Measurements from ENCODE around the gene ACTR5.

The ACTR5 gene

DNA sequence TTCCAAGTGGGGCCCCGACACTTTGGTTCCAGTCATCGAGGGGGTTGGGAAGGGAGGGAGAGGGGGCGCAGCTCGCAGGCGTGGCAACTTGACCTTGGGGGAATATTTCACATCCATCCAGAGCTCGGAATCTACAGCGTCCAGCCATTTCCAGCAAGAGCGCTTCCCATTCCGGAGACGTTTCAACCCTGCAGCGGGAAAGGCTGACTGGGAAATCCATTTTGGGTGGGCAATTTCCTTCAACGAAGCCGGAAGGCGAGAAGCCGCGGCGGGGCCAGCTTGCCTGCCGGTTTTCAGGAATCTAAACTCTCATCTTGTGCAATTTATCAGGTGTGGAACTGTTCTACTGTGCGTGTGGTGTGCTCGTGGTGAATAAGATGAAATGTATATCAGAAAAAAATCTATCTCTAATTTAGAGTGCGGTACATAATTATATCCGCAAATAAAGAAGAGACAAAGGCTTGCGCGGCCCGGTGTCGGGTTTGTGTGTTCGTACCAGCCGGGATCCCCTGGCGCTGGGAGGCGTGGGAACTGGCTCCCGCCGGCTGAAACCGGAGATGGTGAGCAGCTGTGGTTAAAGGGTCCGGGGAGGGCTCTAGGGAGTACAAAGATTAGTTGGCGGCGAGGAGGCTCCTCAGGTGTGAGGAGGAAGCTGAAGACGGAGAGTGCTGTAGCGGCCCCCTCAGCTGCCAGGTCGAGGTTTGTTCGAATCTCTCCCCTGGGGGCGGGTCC, 19.2 kb upstream of the ACTR5 start:
- DNase-seq (ENCODE audit: low spot score) = no peak

DNA sequence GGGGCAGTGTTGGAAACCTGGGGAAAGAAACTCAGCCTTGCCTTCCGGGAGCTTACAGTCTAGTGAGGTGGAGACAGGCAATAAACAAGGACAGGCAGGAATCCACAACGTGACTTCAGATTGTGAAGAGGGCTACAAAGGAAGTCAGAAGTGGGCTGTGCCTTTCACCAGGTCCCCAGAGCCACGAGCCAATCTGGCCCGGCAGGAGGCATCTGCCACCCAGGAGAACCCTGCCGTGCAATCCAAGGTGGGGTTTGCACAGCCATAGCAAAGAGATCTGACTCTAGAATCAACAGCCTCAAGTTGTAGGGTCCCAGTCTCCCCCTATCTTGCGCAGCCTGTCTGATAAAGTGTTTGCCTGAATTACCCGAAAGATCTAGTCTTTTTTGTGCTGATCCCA, 18.5 kb upstream of the ACTR5 start:
- no peak for DNase-seq (ENCODE audit: low spot score)

DNA sequence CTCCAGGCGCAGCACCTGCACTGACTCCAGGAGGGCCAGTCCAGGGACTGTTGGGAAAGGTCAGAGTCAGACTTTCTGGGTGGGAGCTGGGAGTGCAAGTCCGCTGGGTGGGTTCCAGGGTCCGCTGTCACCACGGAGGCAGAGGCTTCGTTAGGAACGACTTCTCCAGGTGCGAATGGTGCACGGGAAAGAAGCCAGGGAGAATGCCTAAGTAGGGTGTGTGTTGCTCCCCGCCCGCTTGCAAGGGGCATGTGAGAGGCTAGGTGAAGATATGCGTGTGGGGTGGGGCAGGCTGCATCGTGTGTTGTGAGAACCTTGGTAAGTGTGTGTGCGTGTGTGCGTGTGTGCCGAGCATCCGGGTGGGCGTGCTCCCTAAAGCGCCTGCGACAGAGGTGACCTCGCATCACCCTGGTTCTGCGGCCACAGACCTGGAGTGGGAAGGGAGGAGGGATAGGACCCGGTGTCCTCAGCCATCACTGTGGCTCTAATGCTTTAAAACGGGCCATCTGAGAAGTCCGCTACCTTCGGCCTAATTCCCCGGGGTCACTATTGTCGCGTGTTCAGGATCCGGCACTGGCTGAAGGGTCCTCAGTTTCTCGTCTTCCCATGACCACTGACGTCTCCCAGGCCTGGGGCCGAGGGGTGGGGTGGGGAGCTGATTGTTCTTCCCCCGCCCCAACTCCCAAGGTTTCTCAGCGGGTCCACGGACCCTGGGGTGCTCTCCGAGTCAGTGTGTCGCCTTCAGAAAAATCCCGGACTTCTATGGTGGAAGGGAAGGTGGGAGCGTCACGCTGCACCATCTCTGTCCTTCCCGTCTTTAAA, 17.9 kb upstream of the ACTR5 start:
- DNase-seq (ENCODE audit: low spot score) = no peak

DNA sequence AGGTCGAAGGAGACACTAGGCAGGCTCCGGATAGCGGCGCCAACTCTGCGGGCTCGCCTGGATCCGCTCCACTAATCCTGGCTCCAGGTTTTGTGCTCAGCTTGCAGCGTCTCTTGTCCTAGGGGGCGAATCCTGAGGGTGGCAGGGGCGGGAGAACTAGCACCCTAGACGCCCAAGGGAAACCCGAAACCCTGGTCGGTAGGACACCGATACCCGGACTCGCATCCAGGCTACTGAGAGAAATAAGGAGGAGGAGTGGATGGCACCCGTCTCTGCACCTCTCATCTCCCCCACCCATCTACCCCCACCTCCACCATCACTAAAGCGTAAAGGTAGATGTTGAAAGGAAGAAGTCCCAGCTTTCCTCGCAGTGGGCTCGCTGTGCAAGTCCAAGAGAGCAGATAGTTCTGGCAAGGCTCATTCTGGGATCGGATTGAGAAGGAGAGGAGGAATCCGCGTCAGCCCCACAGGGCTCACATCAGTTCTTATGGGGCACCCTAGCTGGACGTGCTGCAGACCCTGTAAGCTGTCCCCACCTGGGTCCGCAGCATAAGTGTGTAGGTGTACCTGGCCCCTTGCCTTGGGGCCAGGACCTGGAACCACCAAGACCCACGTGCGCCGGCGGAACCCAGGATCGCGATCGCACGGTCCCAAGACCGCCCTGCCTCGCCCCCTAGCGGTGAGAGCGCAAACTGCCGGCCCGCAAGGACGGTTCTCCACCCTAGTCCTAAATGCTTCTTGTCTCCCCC, 17.1 kb upstream of the ACTR5 start:
- no peak for DNase-seq (ENCODE audit: low spot score)

DNA sequence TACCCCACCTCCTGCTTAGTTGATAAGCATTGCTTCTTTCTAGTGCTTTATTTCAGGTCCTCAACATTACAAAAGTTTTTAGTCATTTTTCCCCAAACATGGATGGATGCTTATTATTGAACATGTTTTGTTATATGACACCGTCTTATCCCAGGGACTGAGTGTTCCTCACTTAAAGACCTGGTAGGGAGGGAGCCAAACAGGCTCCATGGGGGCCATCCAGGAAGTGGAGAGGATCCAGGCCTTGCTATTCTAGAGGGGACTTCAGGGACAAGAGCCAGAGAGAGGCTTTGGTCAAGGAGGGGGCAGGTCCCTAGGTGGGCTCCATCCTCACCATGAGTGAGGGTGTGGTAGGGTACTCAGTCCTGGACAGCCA, 16.5 kb upstream of the ACTR5 start:
- DNase-seq (ENCODE audit: low spot score) = no peak

DNA sequence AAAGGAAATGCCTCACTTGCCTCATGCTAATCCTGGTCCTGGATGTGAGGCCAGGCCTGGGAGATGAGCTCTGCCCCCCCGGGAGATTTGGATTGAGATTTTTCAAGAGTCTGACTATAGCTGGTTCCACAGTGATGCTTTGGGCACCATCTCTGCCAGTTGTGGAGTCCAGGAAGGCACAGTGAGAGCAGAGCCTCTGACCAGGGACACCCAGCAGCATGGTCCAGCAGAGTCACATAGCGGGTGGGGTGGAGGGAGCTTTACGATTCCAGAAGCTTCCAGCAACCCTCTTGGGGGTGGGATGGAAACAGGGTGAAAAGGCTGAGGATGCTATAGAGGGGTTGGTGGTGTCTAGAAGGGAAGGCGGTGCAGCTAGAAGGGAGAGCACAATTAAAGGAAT, 15.3 kb upstream of the ACTR5 start:
- no peak for DNase-seq (ENCODE audit: low spot score)

DNA sequence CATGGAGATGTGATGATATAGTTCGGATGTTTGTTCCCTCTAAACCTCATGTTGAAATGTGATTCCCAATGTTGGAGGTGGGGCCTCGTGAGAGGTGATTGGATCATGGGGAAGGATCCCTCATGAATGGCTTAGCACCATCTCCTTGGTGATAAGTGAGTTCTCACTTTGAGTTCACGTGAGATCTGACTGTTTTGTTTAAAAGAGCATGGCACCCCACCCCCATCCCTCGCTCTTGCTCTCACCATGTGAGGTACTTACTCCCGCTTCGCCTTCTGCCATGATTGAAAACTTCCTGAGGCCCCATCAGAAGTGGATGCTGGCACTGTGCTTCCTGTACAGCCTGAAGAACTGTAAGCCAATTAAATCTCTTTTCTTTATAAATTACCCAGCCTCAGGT, 13.1 kb upstream of the ACTR5 start:
- DNase-seq (ENCODE audit: low spot score) = no peak

DNA sequence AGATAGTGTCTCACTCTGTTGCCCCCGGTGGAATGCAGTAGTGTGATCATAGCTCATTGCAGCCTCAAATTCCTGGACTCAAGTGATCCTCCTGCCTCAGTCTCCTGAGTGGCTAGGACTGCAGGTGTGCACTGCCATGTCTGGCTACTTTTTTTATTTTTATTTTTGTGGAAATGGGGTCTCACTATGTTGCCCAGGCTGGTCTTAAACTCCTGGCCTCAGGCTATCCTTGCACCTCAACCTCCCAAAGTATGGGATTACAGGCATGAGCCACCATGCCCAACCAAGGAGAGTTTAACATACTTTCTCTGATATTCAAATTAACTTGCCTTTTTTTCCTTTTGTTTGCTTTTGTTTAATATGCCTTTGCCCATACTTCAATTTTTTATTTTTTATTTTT, 10.4 kb upstream of the ACTR5 start:
- DNase-seq (ENCODE audit: low spot score) = no peak

DNA sequence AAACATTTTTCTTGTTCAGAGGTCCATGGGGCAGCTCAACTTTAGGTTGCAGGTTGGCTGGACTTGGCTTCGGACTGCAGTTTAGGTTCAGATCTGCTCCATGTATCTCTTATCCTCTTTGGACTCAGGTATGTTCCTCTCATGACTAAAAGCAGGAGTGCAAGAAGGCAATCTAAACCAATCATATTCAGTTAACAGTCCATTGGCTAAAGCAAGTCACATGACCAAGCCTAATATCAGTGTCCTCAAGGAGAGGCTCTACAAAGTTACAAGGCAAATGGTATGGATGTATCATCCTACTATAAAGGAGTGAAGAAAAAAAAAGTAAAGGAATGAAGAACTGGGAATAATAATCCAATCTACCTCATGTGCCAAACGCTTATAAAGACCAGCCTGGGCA, 2.5 kb upstream of the ACTR5 start:
- no peak for DNase-seq (ENCODE audit: low spot score)

DNA sequence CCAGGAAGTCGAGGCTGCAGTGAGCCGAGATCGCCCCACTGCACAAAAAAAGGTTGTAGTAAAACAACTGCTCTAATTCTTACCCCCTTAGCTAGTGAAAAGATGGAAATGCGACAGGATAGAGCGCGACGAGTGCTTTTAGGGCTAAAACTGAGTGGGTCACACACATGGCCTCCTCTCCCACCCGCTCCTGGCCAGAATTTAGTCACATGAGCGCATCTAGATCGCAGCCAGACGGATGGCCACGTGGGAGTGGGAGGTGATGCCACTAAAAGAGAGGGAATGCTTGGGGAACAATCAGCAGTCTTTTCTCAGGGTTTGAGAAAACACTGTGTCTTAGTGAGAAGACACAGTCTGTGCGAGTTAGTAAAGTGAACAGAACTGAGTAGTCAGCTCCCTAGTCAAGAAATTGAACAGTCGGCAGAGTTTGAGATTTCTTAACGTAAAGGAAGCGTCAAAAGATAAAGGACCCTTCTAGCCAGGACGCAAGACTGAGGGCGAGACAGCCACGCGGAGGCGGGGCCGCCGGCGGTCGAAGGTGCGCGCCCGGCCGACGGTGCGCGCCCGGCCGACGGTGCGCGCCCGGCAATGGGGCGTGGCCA, 664 bp upstream of the ACTR5 start:
- DNase-seq (ENCODE audit: low spot score) = no peak

DNA sequence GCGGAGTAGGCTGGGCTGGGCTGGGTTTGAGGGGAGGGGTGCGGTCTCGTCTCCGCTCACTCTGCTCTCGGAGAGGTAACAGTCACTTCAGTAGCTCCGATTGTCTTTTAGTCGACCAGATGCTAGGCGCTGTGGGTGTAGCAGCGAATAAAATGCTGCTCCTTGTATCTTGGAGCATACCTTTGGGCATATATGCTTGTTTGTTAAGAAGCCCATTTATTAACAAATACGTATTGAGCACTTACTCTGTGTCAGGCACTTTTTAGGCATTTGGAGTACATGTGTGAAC, 545 bp downstream of the ACTR5 start:
- DNase-seq (ENCODE audit: low spot score) = no peak

DNA sequence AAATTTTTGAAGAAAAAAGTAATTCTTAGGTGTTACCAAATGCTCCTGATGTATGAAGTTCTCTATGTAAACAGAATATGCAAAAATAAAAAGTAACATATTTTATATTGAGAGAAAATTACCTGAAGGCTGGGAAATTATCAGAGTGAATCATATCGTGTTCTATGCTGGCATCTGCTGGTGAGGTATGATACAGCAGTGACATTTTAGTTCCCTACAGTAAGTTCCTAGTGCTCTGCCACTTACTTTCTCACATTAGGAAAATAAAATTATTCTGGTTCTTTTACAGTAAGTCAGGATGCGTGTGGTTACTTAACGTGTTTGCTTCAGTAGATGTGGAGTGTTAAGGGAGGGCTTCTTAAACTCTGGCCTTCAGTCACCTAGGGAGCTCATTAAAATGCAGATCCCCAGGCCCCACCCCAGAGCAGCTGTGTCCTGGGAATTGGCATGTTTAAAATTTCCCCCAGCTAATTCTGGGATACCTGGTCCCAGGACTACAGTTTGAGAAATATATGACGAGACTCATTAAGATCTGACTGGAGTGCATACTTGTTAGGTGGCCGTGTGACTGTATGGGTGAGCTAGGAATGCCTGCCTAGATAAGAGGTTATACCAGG, 3.2 kb downstream of the ACTR5 start:
- DNase-seq (ENCODE audit: low spot score) = peak; percentile 39

DNA sequence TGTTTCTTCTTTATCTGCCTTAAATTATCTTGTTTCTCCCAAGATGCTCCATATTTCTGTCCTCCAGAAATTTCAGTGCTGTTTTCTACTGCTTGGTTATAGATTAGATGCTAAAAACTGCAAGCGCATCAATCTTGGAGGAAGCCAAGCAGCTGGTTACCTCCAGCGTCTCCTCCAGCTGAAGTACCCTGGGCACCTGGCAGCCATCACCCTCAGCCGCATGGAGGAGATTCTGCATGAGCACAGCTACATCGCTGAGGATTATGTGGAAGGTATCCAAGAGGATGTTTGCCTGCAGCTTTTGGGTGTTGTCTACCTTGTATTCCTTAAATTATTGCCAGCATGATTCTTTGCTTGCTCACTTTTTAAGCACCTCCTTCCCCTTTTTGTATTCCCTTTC, 3.8 kb downstream of the ACTR5 start:
- no peak for DNase-seq (ENCODE audit: low spot score)

DNA sequence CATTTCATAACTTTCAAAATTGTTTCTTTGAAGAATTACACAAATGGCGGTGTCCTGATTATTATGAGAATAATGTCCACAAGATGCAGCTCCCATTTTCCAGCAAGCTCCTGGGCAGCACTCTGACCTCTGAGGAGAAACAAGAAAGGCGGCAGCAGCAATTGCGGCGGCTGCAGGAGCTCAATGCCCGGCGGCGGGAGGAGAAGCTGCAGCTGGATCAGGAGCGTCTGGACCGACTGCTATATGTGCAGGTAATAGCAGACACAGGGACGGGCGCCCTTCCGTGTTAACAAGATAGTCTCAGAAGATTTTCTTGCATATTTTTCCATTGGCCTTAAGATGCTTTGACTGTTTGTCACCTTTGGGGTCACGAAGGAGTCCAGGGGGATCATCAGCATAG, 6.7 kb downstream of the ACTR5 start:
- DNase-seq (ENCODE audit: low spot score) = no peak

DNA sequence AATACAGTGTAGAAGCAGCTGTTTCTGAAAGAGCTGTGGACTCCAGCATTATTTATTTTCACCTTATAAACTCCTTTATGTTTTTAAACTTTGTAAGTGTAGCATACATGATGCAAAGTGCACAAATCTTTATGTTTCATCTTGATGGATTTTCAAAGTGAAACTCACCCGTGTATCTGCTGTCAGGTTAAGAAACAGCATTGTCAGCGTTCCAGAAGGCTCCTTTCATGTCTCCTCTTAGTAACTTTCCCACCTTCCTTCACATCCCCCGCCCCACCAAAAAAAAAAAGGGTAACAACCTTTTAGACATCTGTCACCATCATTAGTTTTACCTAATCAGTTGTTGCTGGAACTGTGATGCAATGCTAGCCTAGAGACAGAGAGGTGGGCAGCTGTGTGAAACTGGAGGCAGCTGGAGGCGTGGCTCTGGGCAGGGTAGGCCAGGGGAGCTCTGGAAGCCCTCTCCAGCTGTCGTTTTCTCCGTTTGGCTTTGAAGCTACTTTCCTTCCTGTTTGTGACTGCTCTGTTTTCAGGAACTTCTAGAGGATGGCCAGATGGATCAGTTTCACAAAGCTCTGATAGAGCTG, 7.2 kb downstream of the ACTR5 start:
- no peak for DNase-seq (ENCODE audit: low spot score)

DNA sequence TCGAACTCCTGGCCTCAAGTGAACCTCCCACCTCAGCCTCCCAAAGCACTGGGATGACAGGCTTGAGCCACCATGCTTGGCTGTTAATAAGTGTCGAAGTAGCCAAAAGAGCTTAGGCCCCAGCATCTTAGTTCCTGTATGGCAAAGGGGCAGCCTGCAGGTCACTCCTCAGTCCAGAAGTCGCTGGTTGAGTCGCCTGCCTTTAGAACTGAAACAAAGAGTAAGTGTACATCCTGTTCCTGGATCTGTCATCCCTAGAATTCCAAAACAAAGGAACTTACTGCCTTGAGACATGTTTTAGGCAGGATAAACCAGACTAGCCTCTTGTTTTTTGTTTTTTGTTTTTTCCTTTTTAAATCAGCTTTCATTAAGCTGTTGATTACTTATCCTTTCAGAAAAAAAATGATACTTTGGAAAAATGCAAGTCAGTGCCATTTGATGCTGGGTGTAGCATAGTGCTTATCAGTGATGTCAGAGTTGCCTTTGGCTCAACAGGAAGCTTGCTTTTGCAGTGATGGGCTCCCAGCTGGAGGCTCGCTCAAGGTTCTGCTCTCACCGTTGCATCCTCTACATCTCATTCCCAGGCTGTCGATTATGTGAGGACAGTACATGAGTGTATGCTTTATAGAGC, 9.0 kb downstream of the ACTR5 start:
- DNase-seq (ENCODE audit: low spot score) = no peak

DNA sequence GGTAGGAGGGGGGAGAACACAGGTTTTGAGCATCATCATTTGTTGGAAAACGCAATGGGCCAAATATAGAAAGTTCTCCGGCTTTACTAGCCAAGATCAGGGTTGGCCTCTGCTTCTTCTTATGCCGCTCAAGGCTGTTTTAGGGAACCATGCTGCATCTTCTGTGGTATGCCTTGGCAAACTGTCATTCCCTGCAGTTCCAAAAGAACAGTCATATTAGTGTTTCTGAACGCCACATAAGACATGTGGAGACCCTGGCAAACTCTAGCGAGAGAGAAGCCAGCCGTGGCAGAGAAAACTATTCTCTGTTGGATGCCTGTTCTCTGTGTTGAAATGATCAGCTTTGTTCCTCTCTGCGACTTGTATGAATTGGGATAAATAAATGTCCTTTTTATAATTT, 10.8 kb downstream of the ACTR5 start:
- peak; percentile 62 for DNase-seq (ENCODE audit: low spot score)

DNA sequence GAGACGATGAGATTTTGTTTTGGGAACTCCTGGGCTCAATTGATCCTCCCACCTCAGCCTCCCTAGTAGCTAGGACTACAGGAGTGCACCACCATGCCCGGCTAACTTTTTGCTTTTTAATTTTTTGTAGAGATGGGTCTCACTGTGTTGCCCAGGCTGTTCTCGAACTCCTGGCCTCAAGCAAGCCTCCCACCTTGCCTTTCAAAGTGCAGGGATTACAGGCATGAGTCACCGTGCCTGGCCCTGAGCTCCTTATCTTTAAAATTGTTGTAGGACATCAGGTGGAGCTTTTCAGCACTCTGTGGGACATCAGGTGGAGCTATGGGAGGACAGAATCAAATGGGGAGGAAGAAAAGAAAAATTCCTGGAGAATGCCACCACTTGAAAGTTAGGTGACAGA, 12.7 kb downstream of the ACTR5 start:
- no peak for DNase-seq (ENCODE audit: low spot score)

DNA sequence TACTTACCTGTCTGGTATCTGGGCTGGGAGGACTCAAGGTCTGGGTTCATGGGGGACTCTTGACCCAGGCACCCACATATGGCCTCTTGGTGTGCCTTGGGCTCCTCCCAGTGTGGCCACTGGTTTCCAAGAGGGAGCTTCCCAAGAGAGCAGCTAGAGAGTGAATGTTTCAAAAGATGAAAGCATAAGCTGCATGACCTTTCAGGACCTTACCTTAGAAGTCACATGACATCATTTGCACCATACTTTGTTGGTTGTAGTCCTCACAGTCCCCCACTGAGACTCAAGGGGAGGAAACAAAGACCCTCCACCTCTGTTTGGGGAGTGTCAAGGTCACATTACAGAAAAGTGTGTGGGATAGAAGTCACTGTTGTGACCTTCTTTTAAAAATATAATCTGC, 13.9 kb downstream of the ACTR5 start:
- DNase-seq (ENCODE audit: low spot score) = no peak

DNA sequence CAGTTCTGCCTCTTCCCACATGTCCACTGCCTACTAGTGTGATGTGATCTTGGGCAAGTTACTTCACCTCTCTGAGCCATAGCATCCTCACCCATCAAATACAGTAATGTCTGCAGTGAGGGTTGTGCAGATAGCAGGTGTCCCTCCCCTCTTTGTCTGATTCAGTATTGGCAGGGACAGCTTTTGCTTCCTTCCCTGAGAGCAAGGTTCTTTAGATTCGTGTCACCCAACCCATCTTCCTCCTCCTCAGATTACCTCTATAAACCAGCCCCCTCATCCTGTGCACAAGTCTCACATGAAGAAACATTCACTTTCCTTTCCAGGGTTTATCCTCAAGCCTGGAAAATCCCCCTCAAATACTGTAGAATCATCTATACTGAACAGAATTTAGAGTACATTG, 15.4 kb downstream of the ACTR5 start:
- no peak for DNase-seq (ENCODE audit: low spot score)

DNA sequence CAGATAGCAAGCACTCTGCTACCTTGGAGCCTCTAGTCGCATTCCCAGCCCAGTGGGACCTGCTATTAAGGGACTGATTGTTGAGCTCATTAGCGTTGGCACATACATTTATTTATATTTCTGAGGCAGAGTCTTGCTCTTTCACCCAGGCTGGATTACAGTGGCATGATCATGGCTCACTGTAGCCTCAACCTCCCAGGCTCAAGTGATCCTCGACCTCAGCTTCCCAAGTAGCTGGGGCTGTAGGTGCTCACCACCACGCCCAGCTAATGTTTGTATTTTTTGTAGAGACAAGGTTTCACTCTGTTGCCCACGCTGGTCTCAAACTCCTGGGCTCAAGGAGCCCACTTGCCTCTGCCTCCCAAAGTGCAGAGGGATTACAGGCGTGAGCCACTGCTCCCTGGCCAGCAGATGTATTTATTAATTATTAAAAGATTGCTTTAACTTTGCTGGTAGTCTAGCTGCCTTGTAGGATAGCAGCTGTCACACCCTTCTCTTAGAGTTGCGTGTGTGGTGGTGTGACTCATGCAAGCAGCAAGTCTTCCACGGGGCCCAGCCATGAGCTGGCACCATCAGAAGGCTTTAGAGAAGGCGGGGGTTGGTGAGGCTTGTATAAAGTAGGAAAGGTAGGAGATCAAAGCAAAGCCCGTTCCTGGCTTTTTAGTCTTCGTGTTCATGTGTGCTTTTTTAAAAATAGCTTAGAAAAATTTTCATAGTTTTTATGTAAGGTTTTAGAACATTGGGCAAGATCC, 16.5 kb downstream of the ACTR5 start:
- no peak for DNase-seq (ENCODE audit: low spot score)

All from globus pallidus (tissue), 1 donor.